ENCODE measurements around the gene DARS2.
A peak's percentile ranks its signal among the peaks of the same experiment; 100 is the strongest.
"Not testable (repeated sequence)": the region's sequence is repeated elsewhere in the genome, so short reads cannot be mapped to it uniquely, and the experiment has no call there.

The DARS2 gene

DNA sequence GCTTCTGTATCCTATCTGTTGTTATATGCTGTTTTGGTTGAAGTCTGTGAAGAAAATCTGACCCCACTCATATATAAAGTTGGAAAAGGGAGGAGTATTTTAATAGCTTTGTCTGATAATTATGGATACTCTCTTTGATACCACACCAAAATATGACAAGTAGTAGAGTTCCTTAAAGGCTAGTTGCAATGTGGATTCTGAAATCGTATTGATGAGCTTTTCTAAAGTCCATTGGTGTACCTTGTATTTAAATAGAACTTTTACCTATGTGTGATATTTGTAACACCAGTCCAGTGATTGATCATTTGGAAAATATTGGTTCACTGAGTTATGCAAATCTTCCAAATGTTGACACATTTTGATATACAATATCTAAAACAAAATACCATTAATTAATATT lies 35.6 kb downstream of the DARS2 start:
- Histone ChIP-seq H3K9ac (ENCODE audit: low read length) (no peak overlapping the region), H4K91ac (ENCODE audit: low read length) (no peak overlapping the region), H2AFZ (ENCODE audit: low read depth, low read length) (no peak overlapping the region), H2BK12ac (ENCODE audit: low read length in 2 of 2) (no peak overlapping the region), H2AK5ac (ENCODE audit: low read length, severe bottlenecking) (no peak overlapping the region), H2BK15ac (ENCODE audit: low read depth, poor library complexity, severe bottlenecking) (no peak overlapping the region), H3K4me2 (ENCODE audit: low read length, poor library complexity, severe bottlenecking) (no peak overlapping the region), H4K8ac (ENCODE audit: low read length) (no peak overlapping the region), H3K14ac (ENCODE audit: low read length in 2 of 2) (no peak overlapping the region), H3K27me3 (ENCODE audit: control insufficient read depth in 1 of 2, insufficient read depth in 1 of 2, low read length in 2 of 2) (no peaks in the 10 kb centered on the region), H3K4ac (ENCODE audit: low read depth in 1 of 2, low read length in 2 of 2) (no peak overlapping the region), H2BK5ac (ENCODE audit: low read depth, low read length, poor library complexity, severe bottlenecking) (no peak overlapping the region), H3K79me1 (replicated peaks; ENCODE audit: low read length, poor library complexity, severe bottlenecking) (peaks cover 2% of the 10 kb centered on the region), H3K23ac (ENCODE audit: low read length in 2 of 2) (no peak overlapping the region), H3K18ac (ENCODE audit: low read depth in 1 of 2, low read length in 2 of 2) (no peak overlapping the region), H2BK120ac (ENCODE audit: low read depth, low read length) (no peak overlapping the region), H3K36me3 (ENCODE audit: control insufficient read depth in 1 of 2, insufficient read depth in 2 of 2, low read depth in 1 of 2, low read length in 2 of 2) (peaks cover 24 to 82% of the 10 kb centered on the region in 2 experiments), H3K9me3 (ENCODE audit: control insufficient read depth, low read length) (no peaks in the 10 kb centered on the region), H3K4me3 (ENCODE audit: insufficient read depth in 1 of 2, low read depth in 1 of 2, low read length in 2 of 2) (no peak overlapping the region), H3K4me1 (ENCODE audit: control insufficient read depth, insufficient read depth, low read depth, low read length) (no peaks in the 10 kb centered on the region), H3K27ac (ENCODE audit: low read length, poor library complexity, severe bottlenecking) (no peak overlapping the region)
- WGBS, result no CpG with 5 or more reads among the region's 1 CpG
- no peak for DNase-seq

- no peak overlapping the region for H2BK15ac ChIP-seq (ENCODE audit: low read depth, poor library complexity, severe bottlenecking)
- no peak overlapping the region for H3K23ac ChIP-seq (ENCODE audit: low read length in 2 of 2)
- no peak overlapping the region for H3K14ac ChIP-seq (ENCODE audit: low read length in 2 of 2)
- H2BK120ac ChIP-seq (ENCODE audit: low read depth, low read length), result no peak overlapping the region
- no peak overlapping the region for H3K4me3 ChIP-seq (ENCODE audit: insufficient read depth in 1 of 2, low read depth in 1 of 2, low read length in 2 of 2)
- H2BK12ac ChIP-seq (ENCODE audit: low read length in 2 of 2), result no peak overlapping the region
- no peak for DNase-seq
- peaks cover 2% of the 10 kb centered on the region for H3K79me1 ChIP-seq (replicated peaks; ENCODE audit: low read length, poor library complexity, severe bottlenecking)
- no peaks in the 10 kb centered on the region for H3K4me1 ChIP-seq (ENCODE audit: control insufficient read depth, insufficient read depth, low read depth, low read length)
- H3K4me2 ChIP-seq (ENCODE audit: low read length, poor library complexity, severe bottlenecking), result no peak overlapping the region
- H2AK5ac ChIP-seq (ENCODE audit: low read length, severe bottlenecking), result no peak overlapping the region
- H4K91ac ChIP-seq (ENCODE audit: low read length), result no peak overlapping the region
- H2BK5ac ChIP-seq (ENCODE audit: low read depth, low read length, poor library complexity, severe bottlenecking), result no peak overlapping the region
- no peak overlapping the region for H2AFZ ChIP-seq (ENCODE audit: low read depth, low read length)
- H3K9me3 ChIP-seq (ENCODE audit: control insufficient read depth, low read length), result no peaks in the 10 kb centered on the region
- no peak overlapping the region for H4K8ac ChIP-seq (ENCODE audit: low read length)
- peaks cover 19 to 84% of the 10 kb centered on the region in 2 experiments for H3K36me3 ChIP-seq (ENCODE audit: control insufficient read depth in 1 of 2, insufficient read depth in 2 of 2, low read depth in 1 of 2, low read length in 2 of 2)
- H3K27ac ChIP-seq (ENCODE audit: low read length, poor library complexity, severe bottlenecking), result no peak overlapping the region
- 84% methylated on average over 7 of the region's 7 CpGs for WGBS
- no peaks in the 10 kb centered on the region for H3K27me3 ChIP-seq (ENCODE audit: control insufficient read depth in 1 of 2, insufficient read depth in 1 of 2, low read length in 2 of 2)
- no peak overlapping the region for H3K9ac ChIP-seq (ENCODE audit: low read length)
- no peak overlapping the region for H3K4ac ChIP-seq (ENCODE audit: low read depth in 1 of 2, low read length in 2 of 2)
- H3K18ac ChIP-seq (ENCODE audit: low read depth in 1 of 2, low read length in 2 of 2), result no peak overlapping the region
Measured at GRCh38 chr1:173861731-173862145, 37.3 kb downstream of the DARS2 start.

DNA sequence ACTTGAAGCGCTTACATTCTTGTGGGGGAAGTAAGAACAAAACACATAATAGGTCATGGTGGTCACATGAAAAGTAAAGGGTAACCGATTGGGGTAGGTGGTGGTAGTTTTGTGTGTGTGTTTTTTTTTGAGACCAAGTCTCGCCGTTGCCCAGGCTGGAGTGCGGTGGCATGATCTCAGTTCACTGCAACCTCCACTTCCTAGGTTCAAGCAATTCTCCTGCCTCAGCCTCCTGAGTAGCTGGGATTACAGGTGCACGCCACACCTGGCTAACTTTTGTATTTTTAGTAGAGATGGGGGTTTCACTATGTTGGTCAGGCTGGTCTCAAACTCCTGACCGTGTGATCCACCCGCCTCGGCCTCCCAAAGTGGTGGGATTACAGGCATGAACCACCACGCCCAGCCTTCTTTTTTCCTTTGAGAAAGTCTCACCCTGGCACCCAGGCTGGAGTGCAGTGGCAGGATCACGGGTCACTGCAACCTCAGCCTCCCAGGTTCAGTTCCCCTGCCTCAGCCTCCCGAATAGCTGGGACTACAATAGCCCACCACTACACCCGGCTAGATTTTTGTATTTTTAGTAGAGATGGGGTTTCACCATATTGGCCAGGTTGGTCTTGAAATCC lies 37.8 kb downstream of the DARS2 start:
- H3K36me3 ChIP-seq (ENCODE audit: control insufficient read depth in 1 of 2, insufficient read depth in 2 of 2, low read depth in 1 of 2, low read length in 2 of 2), result peaks cover 19 to 81% of the 10 kb centered on the region in 2 experiments
- not testable (repeated sequence) for H3K79me1 ChIP-seq (replicated peaks; ENCODE audit: low read length, poor library complexity, severe bottlenecking); H2AFZ ChIP-seq (ENCODE audit: low read depth, low read length); H2AK5ac ChIP-seq (ENCODE audit: low read length, severe bottlenecking); H3K4me1 ChIP-seq (ENCODE audit: control insufficient read depth, insufficient read depth, low read depth, low read length); H3K27ac ChIP-seq (ENCODE audit: low read length, poor library complexity, severe bottlenecking); H3K23ac ChIP-seq (ENCODE audit: low read length in 2 of 2); H4K8ac ChIP-seq (ENCODE audit: low read length); H3K14ac ChIP-seq (ENCODE audit: low read length in 2 of 2); H2BK120ac ChIP-seq (ENCODE audit: low read depth, low read length); H3K4ac ChIP-seq (ENCODE audit: low read depth in 1 of 2, low read length in 2 of 2); H3K18ac ChIP-seq (ENCODE audit: low read depth in 1 of 2, low read length in 2 of 2); H3K4me3 ChIP-seq (ENCODE audit: insufficient read depth in 1 of 2, low read depth in 1 of 2, low read length in 2 of 2); H3K4me2 ChIP-seq (ENCODE audit: low read length, poor library complexity, severe bottlenecking); H3K9ac ChIP-seq (ENCODE audit: low read length); H2BK5ac ChIP-seq (ENCODE audit: low read depth, low read length, poor library complexity, severe bottlenecking); DNase-seq; H4K91ac ChIP-seq (ENCODE audit: low read length); H3K27me3 ChIP-seq (ENCODE audit: control insufficient read depth in 1 of 2, insufficient read depth in 1 of 2, low read length in 2 of 2); H2BK12ac ChIP-seq (ENCODE audit: low read length in 2 of 2); H2BK15ac ChIP-seq (ENCODE audit: low read depth, poor library complexity, severe bottlenecking); H3K9me3 ChIP-seq (ENCODE audit: control insufficient read depth, low read length)
- 58% methylated on average over 11 of the region's 13 CpGs for WGBS

- Histone ChIP-seq H3K4ac (ENCODE audit: low read depth in 1 of 2, low read length in 2 of 2) (no peak overlapping the region), H3K9me3 (ENCODE audit: control insufficient read depth, low read length) (no peaks in the 10 kb centered on the region), H2AFZ (ENCODE audit: low read depth, low read length) (no peak overlapping the region), H4K8ac (ENCODE audit: low read length) (no peak overlapping the region), H3K14ac (ENCODE audit: low read length in 2 of 2) (no peak overlapping the region), H3K79me1 (replicated peaks; ENCODE audit: low read length, poor library complexity, severe bottlenecking) (no peaks in the 10 kb centered on the region), H3K4me3 (ENCODE audit: insufficient read depth in 1 of 2, low read depth in 1 of 2, low read length in 2 of 2) (no peak overlapping the region), H2BK120ac (ENCODE audit: low read depth, low read length) (no peak overlapping the region), H3K9ac (ENCODE audit: low read length) (no peak overlapping the region), H3K18ac (ENCODE audit: low read depth in 1 of 2, low read length in 2 of 2) (no peak overlapping the region), H4K91ac (ENCODE audit: low read length) (no peak overlapping the region), H2AK5ac (ENCODE audit: low read length, severe bottlenecking) (no peak overlapping the region), H2BK12ac (ENCODE audit: low read length in 2 of 2) (no peak overlapping the region), H3K23ac (ENCODE audit: low read length in 2 of 2) (no peak overlapping the region), H3K36me3 (ENCODE audit: control insufficient read depth in 1 of 2, insufficient read depth in 2 of 2, low read depth in 1 of 2, low read length in 2 of 2) (peaks cover 19 to 75% of the 10 kb centered on the region in 2 experiments), H2BK5ac (ENCODE audit: low read depth, low read length, poor library complexity, severe bottlenecking) (no peak overlapping the region), H3K4me2 (ENCODE audit: low read length, poor library complexity, severe bottlenecking) (no peak overlapping the region), H3K27ac (ENCODE audit: low read length, poor library complexity, severe bottlenecking) (peak overlapping the region; percentile 30), H3K4me1 (ENCODE audit: control insufficient read depth, insufficient read depth, low read depth, low read length) (no peaks in the 10 kb centered on the region), H3K27me3 (ENCODE audit: control insufficient read depth in 1 of 2, insufficient read depth in 1 of 2, low read length in 2 of 2) (no peaks in the 10 kb centered on the region), H2BK15ac (ENCODE audit: low read depth, poor library complexity, severe bottlenecking) (no peak overlapping the region)
- 82% methylated on average over 8 of the region's 8 CpGs for WGBS
- no peak for DNase-seq
Measured at GRCh38 chr1:173862769-173863223, 38.3 kb downstream of the DARS2 start.
